A549 (cell line): ENCODE results near the gene BIN1. TPM values are rescaled to one million over a fixed set of nuclear protein-coding genes. Genes with fewer than 3 reads are reported as not detected.
A peak's percentile ranks its signal among the peaks of the same experiment; 100 is the strongest.

Experiments used
- ATAC-seq, 2 experiments: fragments of 200-7000 bp in 1 of 2; fragments of >200 bp in 1 of 2; cut with Nextera tagmentation in 1 of 2; cut with Tn5 transposase in 1 of 2; 3 replicates each; pipeline versions ENCODE4 v1.8.0 to v1.9.1; 2018 to 2020; ENCODE audit warnings: mild to moderate bottlenecking in 1 of 2, moderate library complexity in 1 of 2
- CTCF ChIA-PET: fragments of 300-600 bp; sonication (Branson Sonifier 250); formaldehyde crosslinking; extraction: SDS; loops from one replicate; lab custom pipeline; 2021; ENCODE audit warnings: antibody characterized with exemption, inconsistent platforms; lab: Yijun Ruan, JAX
- POLR2A ChIA-PET: fragments of 350-600 bp; formaldehyde crosslinking; extraction: SDS; loops from one replicate; lab custom pipeline; 2021; ENCODE audit warnings: antibody characterized with exemption, inconsistent platforms; lab: Yijun Ruan, JAX
- DNase-seq, 2 experiments: peaks; one replicate each; pipeline versions ENCODE4 v3.0.0 to v3.0.0-alpha.2; 2011 to 2016; ENCODE audit warnings: low read depth in 1 of 2, low spot score in 1 of 2
- FAIRE-seq: peaks from 2 replicates; lab custom pipeline; 2011; peaks lifted over from hg19 to GRCh38; lab: Jason Lieb, UNC
- H3K27ac ChIP-seq, 2 experiments: fragments of >200 bp; sonication (Bioruptor Twin); formaldehyde crosslinking; 3 replicates each; pipeline ENCODE4 v1.5.1; 2016 to 2017
- H3K4me1 ChIP-seq: fragments of >200 bp; sonication (Bioruptor Twin); formaldehyde crosslinking; 3 replicates; pipeline ENCODE4 v1.6.1; 2016
- H3K4me2 ChIP-seq: fragments of >200 bp; sonication (Bioruptor Twin); formaldehyde crosslinking; 3 replicates; pipeline ENCODE4 v1.6.1; 2016
- H3K4me3 ChIP-seq: fragments of >200 bp; sonication (Bioruptor Twin); formaldehyde crosslinking; 3 replicates; pipeline ENCODE4 v1.5.1; 2016
- H3K9me3 ChIP-seq: fragments of >200 bp; sonication (Bioruptor Twin); formaldehyde crosslinking; 3 replicates; pipeline ENCODE4 v1.6.1; 2016
- CBX2 ChIP-seq: fragments of 200-600 bp; sonication (generic); IDR thresholded peaks from 2 replicates; pipeline ENCODE4 v1.6.1; 2016; ENCODE audit warnings: low read depth, mild to moderate bottlenecking, borderline replicate concordance
- CBX8 ChIP-seq: fragments of 200-600 bp; sonication (generic); IDR thresholded peaks from 2 replicates; pipeline ENCODE4 v1.6.1; 2016
- EHMT2 ChIP-seq: fragments of 200-600 bp; sonication (generic); IDR thresholded peaks from 2 replicates; pipeline ENCODE4 v1.6.1; 2016; ENCODE audit warnings: antibody characterized with exemption, low read depth, mild to moderate bottlenecking, moderate library complexity
- EP300 ChIP-seq, 2 experiments: fragments of >200 bp; sonication (Bioruptor Twin); formaldehyde crosslinking; IDR thresholded peaks; 2 replicates in 1 of 2; 3 replicates in 1 of 2; pipeline ENCODE4 v1.6.1; 2016 to 2017
- GATA3 ChIP-seq: IDR thresholded peaks from 2 replicates; pipeline ENCODE4 v1.6.1; 2012; ENCODE audit warnings: borderline replicate concordance
- HDAC2 ChIP-seq: fragments of 200-600 bp; sonication (generic); IDR thresholded peaks from 2 replicates; pipeline ENCODE4 v1.6.1; 2016
- HOXA7 ChIP-seq: fragments of 250-450 bp; sonication (Bioruptor Pico); IDR thresholded peaks from 2 replicates; pipeline ENCODE4 v1.5.0; 2020; ENCODE audit warnings: mild to moderate bottlenecking, moderate library complexity
- HOXB13 ChIP-seq: fragments of 250-450 bp; sonication (Bioruptor Pico); IDR thresholded peaks from 2 replicates; pipeline ENCODE4 v1.5.0; 2020; ENCODE audit warnings: low read depth, mild to moderate bottlenecking, moderate library complexity
- MYC ChIP-seq: IDR thresholded peaks from 2 replicates; pipeline ENCODE4 v1.6.1; 2012; ENCODE audit warnings: mild to moderate bottlenecking, inconsistent platforms, low read length, improper control_type of control experiment, borderline replicate concordance
- NPAS2 ChIP-seq: fragments of 250-450 bp; sonication (Bioruptor Pico); IDR thresholded peaks from 2 replicates; pipeline ENCODE4 v1.8.0; 2022; ENCODE audit warnings: mild to moderate bottlenecking, moderate library complexity, borderline replicate concordance
- NR3C1 ChIP-seq: fragments of >200 bp; sonication (Bioruptor Twin); formaldehyde crosslinking; IDR thresholded peaks from 3 replicates; pipeline ENCODE4 v1.6.1; 2017
- SREBF2 ChIP-seq: fragments of 450-650 bp; IDR thresholded peaks from 2 replicates; pipeline ENCODE4 v1.6.1; 2014; ENCODE audit warnings: mild to moderate bottlenecking, moderate library complexity
- ZC3H11A ChIP-seq: fragments of 450-650 bp; IDR thresholded peaks from 2 replicates; pipeline ENCODE4 v1.6.1; 2014; ENCODE audit warnings: antibody characterized with exemption, mild to moderate bottlenecking
- ZFP36 ChIP-seq: fragments of 450-650 bp; IDR thresholded peaks from 2 replicates; pipeline ENCODE4 v1.6.1; 2014; ENCODE audit warnings: borderline replicate concordance; ENCODE audit not compliant: partially characterized antibody
- ZNF302 ChIP-seq: fragments of 250-450 bp; sonication (Bioruptor Pico); IDR thresholded peaks from 2 replicates; pipeline ENCODE4 v1.9.0; 2021; ENCODE audit warnings: inconsistent platforms, mild to moderate bottlenecking, moderate library complexity
- ZSCAN20 ChIP-seq: fragments of 250-450 bp; sonication (Bioruptor Pico); IDR thresholded peaks from 2 replicates; pipeline ENCODE4 v1.8.0; 2022; ENCODE audit warnings: mild to moderate bottlenecking, moderate library complexity
- WGBS: methylation state at CpG from one replicate; pipeline ENCODE4 v1.1.6; 2017; ENCODE audit errors: missing lambda C conversion rate; 5-methylcytosine and 5-hydroxymethylcytosine counted together
- polyA plus RNA-seq, 4 experiments: library from polyadenylated mRNA; depleted of rRNA in 3 of 4; stranded (reverse); fragments of >200 nt; fragmentation: RNase III in 1 of 4; extraction: RNeasy Plus Mini Kit Qiagen cat#74134 plus additional on column Dnase treatment in 1 of 4; gene quantifications; 2 replicates in 3 of 4; 3 replicates in 1 of 4; pipeline ENCODE4 v1.2.3, GENCODE V29; 2011 to 2017
- TF ChIP-seq, protein P1 (sequence below): fragments of >200 bp; sonication (Bioruptor Twin); formaldehyde crosslinking; IDR thresholded peaks from 3 replicates; pipeline ENCODE4 v1.6.1; 2016
- TF ChIP-seq, protein P2 (sequence below): fragments of 150-350 bp; IDR thresholded peaks from 2 replicates; pipeline ENCODE4 v1.6.1; 2014; ENCODE audit warnings: low read depth, mild to moderate bottlenecking, low read length
- TF ChIP-seq, protein P3 (sequence below): fragments of >200 bp; sonication (Bioruptor Twin); formaldehyde crosslinking; IDR thresholded peaks from 3 replicates; pipeline ENCODE4 v1.5.1; 2016
- TF ChIP-seq, protein P4 (sequence below): fragments of 250-450 bp; sonication (Bioruptor Pico); IDR thresholded peaks from 2 replicates; pipeline ENCODE4 v1.5.0; 2020; ENCODE audit warnings: low read depth, mild to moderate bottlenecking, moderate library complexity

Gene BIN1
- polyA plus RNA-seq, 2 of the 4 experiments (the other 2 are of a cell fraction): 15.5 to 34.1 TPM

DNA sequence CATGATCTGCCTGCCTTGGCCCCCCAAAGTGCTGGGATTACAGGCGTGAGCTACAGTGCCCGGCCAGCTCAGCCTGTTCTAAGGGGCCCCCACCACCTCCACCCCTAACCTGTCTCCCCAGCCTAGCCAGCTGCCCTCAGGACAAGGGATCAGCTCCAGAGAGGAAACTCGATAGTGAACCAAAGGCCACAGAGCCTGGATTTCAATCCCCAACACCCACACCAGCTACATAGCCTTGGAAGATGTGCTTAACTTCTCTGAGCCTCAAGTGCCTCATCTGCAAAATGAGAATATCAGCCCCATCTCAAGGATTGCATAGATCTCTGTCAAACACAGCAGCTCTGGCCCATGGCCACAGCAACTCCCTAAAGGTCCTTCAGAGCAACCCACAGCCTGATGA, 32.0 kb downstream of the BIN1 start:
- no peak for TF ChIP-seq HOXA7 (CRISPR knock-in tag)
- no peak for TF ChIP-seq ZNF302 (CRISPR knock-in tag)
- TF ChIP-seq CBX8: no peak
- no peak for TF ChIP-seq ZSCAN20 (CRISPR knock-in tag)
- no peak for TF ChIP-seq HOXB13 (CRISPR knock-in tag)
- TF ChIP-seq EHMT2: no peak
- no peak for TF ChIP-seq ZFP36
- no peak for TF ChIP-seq EP300 (IDR thresholded peaks at IDR 0.05)
- TF ChIP-seq, protein P1, sequence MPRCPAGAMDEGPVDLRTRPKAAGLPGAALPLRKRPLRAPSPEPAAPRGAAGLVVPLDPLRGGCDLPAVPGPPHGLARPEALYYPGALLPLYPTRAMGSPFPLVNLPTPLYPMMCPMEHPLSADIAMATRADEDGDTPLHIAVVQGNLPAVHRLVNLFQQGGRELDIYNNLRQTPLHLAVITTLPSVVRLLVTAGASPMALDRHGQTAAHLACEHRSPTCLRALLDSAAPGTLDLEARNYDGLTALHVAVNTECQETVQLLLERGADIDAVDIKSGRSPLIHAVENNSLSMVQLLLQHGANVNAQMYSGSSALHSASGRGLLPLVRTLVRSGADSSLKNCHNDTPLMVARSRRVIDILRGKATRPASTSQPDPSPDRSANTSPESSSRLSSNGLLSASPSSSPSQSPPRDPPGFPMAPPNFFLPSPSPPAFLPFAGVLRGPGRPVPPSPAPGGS: no peak
- TF ChIP-seq MYC: no peak
- no peak for TF ChIP-seq SREBF2
- no peak for TF ChIP-seq NPAS2 (CRISPR knock-in tag)
- TF ChIP-seq CBX2: no peak
- TF ChIP-seq, protein P2, sequence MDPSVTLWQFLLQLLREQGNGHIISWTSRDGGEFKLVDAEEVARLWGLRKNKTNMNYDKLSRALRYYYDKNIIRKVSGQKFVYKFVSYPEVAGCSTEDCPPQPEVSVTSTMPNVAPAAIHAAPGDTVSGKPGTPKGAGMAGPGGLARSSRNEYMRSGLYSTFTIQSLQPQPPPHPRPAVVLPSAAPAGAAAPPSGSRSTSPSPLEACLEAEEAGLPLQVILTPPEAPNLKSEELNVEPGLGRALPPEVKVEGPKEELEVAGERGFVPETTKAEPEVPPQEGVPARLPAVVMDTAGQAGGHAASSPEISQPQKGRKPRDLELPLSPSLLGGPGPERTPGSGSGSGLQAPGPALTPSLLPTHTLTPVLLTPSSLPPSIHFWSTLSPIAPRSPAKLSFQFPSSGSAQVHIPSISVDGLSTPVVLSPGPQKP: no peak
- no peak for TF ChIP-seq HDAC2
- no peak for TF ChIP-seq NR3C1
- no peak for FAIRE-seq
- 90% methylated on average over 2 of the region's 3 CpGs for WGBS
- ChIA-PET POLR2A (no interaction called here), CTCF (interaction anchor here (0.9 to 1.6 kb wide), 4 partner anchors 24 to 404 kb away, joined by 3 to 7 read pairs (median 4); no protein-coding TSS in a partner anchor)
- H3K27ac ChIP-seq: peak overlapping the region in 1 of 2 experiments; percentile 56; a peak in 2 of 6 replicates
- no peak for ATAC-seq
- H3K4me1 ChIP-seq: peaks cover 29% of the 10 kb centered on the region
- no peak overlapping the region for H3K4me3 ChIP-seq
- H3K9me3 ChIP-seq: no peaks in the 10 kb centered on the region
- DNase-seq: no peak
- H3K4me2 ChIP-seq: no peak overlapping the region

DNA sequence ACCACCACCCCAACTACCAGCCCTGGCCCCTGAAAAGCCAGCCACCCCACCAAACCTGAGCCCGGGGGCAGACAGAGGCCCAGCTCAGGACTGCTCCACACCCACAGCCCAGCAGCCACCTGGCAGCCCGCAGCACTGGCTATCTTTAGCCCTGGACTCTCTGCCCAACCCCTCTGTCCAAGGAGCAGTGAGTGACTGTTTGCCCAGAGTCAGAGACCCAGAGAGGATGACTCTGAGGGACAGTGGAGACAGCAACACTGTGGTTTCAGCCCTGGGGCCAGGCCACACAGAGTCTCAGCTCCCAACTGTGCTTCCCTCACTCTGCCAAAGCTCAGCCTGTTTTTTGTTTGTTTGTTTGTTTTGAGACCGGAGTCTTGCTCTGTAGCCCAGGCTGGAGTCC, 32.6 kb downstream of the BIN1 start:
- 43% methylated on average over 3 of the region's 3 CpGs for WGBS
- POLR2A ChIA-PET: no interaction called here
- CTCF ChIA-PET: interaction anchor here (0.8 to 1.6 kb wide), 6 partner anchors 9 to 405 kb away, joined by 3 to 7 read pairs (median 4); no protein-coding TSS in a partner anchor
- H3K4me3 ChIP-seq: no peak overlapping the region
- H3K4me1 ChIP-seq: peaks cover 24% of the 10 kb centered on the region
- TF ChIP-seq, protein P3, sequence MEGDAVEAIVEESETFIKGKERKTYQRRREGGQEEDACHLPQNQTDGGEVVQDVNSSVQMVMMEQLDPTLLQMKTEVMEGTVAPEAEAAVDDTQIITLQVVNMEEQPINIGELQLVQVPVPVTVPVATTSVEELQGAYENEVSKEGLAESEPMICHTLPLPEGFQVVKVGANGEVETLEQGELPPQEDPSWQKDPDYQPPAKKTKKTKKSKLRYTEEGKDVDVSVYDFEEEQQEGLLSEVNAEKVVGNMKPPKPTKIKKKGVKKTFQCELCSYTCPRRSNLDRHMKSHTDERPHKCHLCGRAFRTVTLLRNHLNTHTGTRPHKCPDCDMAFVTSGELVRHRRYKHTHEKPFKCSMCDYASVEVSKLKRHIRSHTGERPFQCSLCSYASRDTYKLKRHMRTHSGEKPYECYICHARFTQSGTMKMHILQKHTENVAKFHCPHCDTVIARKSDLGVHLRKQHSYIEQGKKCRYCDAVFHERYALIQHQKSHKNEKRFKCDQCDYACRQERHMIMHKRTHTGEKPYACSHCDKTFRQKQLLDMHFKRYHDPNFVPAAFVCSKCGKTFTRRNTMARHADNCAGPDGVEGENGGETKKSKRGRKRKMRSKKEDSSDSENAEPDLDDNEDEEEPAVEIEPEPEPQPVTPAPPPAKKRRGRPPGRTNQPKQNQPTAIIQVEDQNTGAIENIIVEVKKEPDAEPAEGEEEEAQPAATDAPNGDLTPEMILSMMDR: no peak
- TF ChIP-seq GATA3 (no peak), ZC3H11A (no peak)
- TF ChIP-seq, protein P4, sequence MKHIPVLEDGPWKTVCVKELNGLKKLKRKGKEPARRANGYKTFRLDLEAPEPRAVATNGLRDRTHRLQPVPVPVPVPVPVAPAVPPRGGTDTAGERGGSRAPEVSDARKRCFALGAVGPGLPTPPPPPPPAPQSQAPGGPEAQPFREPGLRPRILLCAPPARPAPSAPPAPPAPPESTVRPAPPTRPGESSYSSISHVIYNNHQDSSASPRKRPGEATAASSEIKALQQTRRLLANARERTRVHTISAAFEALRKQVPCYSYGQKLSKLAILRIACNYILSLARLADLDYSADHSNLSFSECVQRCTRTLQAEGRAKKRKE (CRISPR knock-in tag): no peak
- H3K4me2 ChIP-seq: no peak overlapping the region
- no peaks in the 10 kb centered on the region for H3K9me3 ChIP-seq
- no peak; a peak in 2 of 6 replicates for ATAC-seq
- FAIRE-seq: no peak
- DNase-seq: no peak
- peak overlapping the region in 1 of 2 experiments; percentile 56; a peak in 2 of 6 replicates for H3K27ac ChIP-seq
